Stimulated activated CD4-positive, alpha-beta T cell treated with anti-CD3 and anti-CD28 coated beads, Interleukin-4, amount 100 ng/mL, for 4 hours (primary cell): ENCODE measurements around the gene DENND10.
"Not testable (repeated sequence)": the region's sequence is repeated elsewhere in the genome, so short reads cannot be mapped to it uniquely, and the experiment has no call there.

Experiments used
- DNase-seq, 2 experiments: peaks; one replicate each; pipeline ENCODE4 v3.0.0-alpha.2; 2020

Gene DENND10

GRCh38 chr10:119133949-119134348 lies 30.0 kb downstream of the DENND10 start:
- DNase-seq, result no peak

- no peak for DNase-seq
Observed at GRCh38 chr10:119135513-119135881, 31.6 kb downstream of the DENND10 start.

GRCh38 chr10:119136084-119136483 lies 32.2 kb downstream of the DENND10 start:
- DNase-seq, result no peak

DNA sequence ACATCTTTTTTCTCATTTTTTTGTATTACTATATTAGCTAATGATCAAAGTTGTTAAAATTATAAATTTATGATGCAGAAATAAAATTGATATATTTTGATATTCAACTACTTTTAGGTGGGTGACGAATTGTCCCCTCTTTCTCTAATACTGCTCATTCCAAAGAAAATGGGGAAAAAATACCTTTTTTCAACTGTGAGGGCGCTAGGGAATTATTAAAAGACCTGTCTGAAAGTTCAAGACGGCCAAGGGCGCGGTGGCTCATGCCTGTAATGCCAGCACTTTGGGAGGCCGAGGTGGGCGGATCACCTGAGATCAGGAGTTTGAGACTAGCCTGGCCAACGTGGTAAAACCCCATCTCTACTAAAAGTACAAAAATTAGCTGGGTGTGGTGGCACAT lies 34.0 kb downstream of the DENND10 start:
- not testable (repeated sequence) for DNase-seq

GRCh38 chr10:119138346-119139306 lies 34.7 kb downstream of the DENND10 start:
- no peak for DNase-seq

GRCh38 chr10:119139464-119140067 lies 35.7 kb downstream of the DENND10 start:
- peak; percentile 35 to 50 for DNase-seq

DNA sequence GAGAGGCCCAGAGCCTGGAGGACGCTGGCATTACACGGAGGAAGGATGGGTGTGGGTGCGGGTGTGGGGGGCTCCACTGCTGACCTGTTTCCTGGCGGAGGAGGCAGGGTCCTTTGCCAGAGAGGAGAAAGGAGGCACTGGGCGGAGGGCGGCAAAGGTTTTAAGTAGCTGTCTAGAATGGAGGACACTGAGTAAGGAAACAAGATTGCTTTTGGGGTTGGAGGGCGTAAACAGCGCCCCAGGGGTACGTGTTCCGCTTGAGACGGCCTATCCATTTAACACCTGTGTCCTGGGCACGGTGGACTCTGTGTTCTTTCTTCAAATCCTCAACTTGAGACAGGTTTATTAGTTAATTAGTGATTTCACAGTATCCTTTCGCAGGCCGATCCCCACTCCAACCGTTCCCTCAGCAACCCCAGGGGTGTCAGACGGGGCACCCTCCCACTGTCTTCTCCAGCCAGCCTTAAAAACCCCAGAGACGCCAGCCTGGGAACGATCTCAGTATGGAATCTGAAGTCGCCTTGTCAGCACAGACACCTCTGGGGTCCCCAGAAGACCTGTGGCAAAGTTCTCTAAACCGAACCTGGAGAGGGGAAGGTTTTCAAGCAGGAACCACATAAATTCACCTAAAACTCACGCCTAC lies 36.8 kb downstream of the DENND10 start:
- DNase-seq, result no peak

- DNase-seq, result no peak
Observed at GRCh38 chr10:119143657-119144056, 39.7 kb downstream of the DENND10 start.

- DNase-seq, result no peak
Observed at GRCh38 chr10:119149157-119149556, 45.2 kb downstream of the DENND10 start.

- no peak for DNase-seq
Observed at GRCh38 chr10:119149729-119150128, 45.8 kb downstream of the DENND10 start.

- not testable (repeated sequence) for DNase-seq
Observed at GRCh38 chr10:119151601-119152000, 47.7 kb downstream of the DENND10 start.

DNA sequence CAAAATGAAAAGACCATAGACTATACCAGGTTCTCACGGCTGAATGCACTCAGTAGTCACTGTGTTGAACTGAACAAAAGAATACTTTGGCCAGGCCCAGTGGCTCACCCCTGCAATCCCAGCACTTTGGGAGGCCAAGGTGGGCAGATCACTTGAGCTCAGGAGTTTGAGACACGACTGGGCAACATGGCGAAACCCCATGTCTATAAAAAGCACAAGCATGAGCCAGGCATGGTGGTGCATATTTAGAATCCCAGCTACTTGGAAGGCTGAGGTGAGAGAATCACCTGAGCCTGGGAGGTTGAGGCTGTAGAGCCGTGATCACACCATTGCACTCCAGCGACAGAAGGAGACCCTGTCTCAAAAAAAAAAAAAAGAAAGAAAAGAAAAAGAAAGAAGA lies 49.1 kb downstream of the DENND10 start:
- DNase-seq, result no peak

DNA sequence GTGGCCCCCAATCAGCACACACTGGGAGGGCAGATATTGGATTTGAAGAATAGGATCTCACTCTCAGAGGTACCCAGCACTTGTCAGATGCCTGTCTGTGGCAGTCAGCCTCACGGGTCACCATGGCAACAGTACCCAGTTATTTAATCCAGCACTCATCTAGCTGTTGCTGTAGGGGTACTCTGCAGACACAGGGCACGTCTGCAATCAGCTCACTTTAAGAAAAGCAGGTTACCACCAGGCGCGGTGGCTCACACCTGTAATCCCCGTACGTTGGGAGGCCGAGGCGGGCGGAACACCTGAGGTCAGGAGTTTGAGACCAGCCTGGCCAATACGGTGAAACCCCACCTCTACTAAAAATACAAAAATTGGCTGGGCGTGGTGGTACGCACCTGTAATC lies 49.7 kb downstream of the DENND10 start:
- DNase-seq, result no peak

GRCh38 chr10:119159332-119159731 lies 55.4 kb downstream of the DENND10 start:
- no peak for DNase-seq

DNA sequence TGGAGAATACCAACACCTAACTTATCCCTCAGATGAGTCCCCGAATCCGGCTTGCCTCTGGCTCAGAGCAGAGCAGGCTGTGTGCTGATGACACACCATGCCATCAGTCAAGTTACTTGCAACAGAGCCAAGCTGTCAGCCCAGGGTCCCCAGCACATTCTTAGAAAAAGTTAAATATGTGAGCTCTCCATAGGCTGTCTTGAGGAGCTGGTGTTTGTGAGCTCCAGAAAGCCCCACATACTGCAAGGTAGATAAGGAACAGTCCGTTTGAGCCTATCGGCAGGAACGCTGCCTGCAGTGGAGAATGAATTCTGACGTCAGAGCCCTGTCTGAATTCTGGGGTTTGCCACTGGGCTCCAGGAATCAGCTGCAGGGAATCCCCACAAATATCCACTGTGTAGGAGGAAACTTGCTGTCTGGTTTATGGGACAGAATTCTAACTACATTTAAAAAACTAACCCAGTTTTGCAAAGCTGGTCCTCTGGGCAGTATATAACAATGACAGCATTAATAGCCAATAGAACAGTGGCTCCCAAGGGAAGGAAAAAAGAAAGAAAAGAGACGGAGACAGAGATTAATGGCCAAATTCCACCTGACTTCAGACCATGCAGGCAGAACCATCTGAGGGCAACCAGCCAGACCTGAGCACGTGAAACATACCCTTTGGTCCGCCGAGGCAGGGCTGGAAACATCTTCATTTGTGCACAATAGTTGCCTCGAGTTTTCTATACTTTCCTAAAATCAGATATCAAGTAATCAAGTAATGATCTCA lies 58.0 kb downstream of the DENND10 start:
- no peak for DNase-seq

DNA sequence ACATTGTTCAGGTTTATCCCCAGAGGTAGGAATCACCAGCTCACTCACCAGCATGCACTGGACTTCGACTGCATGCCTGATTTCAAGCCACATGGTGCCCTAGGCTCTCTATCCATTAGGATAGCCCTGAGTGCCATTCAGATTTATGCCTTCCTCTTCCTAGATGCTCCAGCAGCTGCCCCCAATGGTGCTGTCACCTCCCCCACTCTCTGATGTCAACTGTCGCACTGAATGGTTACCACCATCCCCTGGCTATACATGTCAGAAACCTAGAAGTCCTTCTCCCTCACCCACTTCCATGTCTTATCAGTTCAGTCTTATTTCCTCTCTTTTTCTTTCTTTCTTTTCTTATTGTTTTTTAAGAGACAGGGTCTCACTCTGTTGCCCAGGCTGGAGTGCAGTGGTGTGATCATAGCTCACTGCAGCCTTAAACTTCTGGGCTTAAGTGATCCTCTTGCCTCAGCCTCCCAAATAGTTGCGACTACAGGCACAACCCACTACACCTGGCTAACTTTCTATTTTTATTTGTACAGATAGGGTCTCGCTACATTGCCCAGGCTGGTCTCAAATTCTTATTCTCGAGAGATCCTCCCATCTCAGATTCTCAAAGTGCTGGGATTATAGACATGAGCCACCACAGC lies 58.7 kb downstream of the DENND10 start:
- no peak for DNase-seq

DNA sequence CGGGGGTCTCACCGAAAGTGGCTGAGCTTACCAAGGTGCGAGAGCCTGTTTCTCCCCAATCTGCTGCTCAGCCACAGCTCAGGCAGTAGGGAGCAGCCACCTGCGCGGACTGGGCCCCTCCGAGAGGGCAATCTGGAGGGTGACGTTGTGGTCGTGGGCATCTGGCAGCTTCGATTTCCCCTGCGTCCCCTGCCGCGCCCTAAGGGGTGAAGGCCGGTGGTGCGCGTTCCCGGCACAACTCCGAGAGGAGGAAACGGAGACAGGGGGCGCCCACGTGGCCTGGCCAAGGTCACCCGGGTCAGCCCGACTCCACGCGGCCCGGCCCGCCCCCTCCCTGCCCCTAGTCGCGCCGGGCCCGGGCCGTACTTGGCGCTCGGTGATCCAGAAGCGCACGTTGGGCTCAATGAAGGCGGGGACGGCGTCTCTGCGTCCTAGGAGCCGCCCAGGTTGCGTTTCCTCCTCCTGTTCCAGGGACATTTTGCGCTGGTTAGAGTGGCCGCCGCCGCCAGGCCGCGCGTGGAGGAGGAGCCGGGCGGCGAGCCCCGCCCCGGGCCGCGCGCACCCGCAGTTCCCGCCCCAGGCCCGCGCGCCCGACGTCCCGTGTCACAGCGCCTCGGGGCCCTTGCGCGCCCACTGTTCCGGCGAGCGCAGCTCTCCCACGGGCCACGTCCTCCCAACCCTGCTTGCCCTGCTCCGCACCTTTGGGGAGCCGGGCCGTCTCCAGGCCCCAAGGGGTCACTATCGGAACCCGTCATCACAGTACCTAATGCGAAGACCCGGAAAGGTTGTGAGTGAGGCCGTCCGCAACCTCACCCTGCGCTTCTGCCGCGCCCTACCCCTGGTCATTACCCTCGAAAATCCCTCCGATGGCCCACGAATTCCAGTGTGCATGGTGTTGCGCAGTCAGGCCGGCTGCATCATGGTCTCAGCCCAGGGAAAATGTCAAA lies 61.5 kb downstream of the DENND10 start, which contains the start of gene SFXN4:
Gene SFXN4, minus strand, starts transcription at position 544 of the 947 bp plus-strand sequence. Its CDS starts 67 bp downstream, at position 477.
- DNase-seq, result peak; percentile 73 to 81

DNA sequence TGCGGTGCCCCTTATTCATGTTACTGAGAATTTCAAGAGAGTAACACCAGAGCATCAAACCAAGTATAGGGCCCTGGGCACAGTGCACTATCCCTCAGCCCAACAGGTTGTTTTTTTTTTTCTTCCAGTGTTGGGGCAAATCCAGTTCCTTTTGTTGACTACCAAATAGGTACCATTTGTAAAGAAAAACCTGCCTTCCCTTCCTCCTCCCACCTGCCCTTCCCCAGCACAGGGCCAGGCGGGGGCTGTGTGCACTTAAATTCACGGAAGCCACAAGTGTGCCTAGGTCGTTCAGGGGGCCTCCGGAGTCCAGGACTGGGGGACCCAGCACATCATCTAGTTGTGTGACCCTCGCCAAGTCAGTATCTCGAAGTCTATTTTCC lies 62.2 kb downstream of the DENND10 start:
- no peak for DNase-seq

GRCh38 chr10:119166564-119166963 lies 62.7 kb downstream of the DENND10 start:
- DNase-seq, result no peak

DNA sequence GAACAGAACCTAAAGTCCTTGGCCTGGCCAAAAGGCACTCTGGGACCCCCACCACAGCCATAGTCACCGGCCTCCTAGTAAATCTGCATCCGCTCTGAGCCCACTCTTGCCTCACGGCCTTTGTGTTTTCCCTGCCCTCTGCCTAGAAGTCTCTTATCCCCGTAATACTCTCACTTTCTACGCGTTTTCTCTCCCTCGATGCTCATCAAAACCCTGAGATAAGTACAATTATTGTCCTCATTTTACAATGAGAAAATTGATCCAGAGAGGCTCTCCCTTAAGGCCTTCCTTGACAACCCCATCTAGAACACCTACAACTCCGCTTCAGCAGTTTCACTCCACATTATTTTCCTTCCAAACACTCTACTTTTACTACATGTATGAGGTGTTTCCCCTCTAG lies 63.1 kb downstream of the DENND10 start:
- no peak for DNase-seq

DNA sequence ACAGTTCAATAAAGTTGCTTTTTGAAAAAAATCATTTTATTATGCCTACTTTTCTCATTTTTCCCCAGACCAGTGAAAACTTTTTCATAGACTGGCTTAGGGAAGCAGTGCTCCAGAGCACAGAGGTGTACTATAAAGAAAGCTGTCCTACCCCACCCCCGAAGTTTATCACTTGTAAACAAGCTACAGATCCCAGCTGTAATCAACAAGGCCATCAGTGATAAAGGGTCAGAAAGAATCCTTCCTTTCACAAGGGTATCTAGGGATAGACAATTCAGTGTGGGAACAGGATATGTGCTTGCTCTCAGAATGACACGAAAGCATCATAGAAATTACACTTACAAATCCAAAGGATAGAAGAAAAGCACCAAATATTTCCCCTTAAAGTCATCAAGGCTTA lies 70.2 kb downstream of the DENND10 start:
- DNase-seq, result no peak
